ENCODE results near the gene TRAF3IP1.
"Not testable (repeated sequence)": the region's sequence is repeated elsewhere in the genome, so short reads cannot be mapped to it uniquely, and the experiment has no call there.

The TRAF3IP1 gene

GRCh38 chr2:238308177-238308576, 12.1 kb upstream of the TRAF3IP1 start:
- Histone ChIP-seq H3K4me3 (ENCODE audit: low read length) (no peak overlapping the region), H2BK5ac (ENCODE audit: low read length) (no peak overlapping the region), H2AK5ac (ENCODE audit: low read length) (no peak overlapping the region), H3K4me1 (ENCODE audit: control insufficient read depth, low read depth, low read length) (no peaks in the 10 kb centered on the region), H3K23ac (ENCODE audit: low read length) (no peak overlapping the region), H3K9ac (ENCODE audit: low read length) (no peak overlapping the region), H3K27ac (ENCODE audit: low read depth, low read length) (no peak overlapping the region), H2BK15ac (replicated peaks; ENCODE audit: low read depth) (no peak overlapping the region), H4K8ac (ENCODE audit: low read depth, low read length) (no peak overlapping the region), H3K18ac (ENCODE audit: low read length) (no peak overlapping the region), H3K79me2 (ENCODE audit: control insufficient read depth, insufficient read depth, low read length) (no peaks in the 10 kb centered on the region), H3K56ac (ENCODE audit: low read length) (no peak overlapping the region), H3K27me3 (ENCODE audit: insufficient read depth, low read length, poor library complexity) (no peaks in the 10 kb centered on the region), H4K5ac (ENCODE audit: low read length) (no peak overlapping the region), H3K79me1 (ENCODE audit: low read length) (no peaks in the 10 kb centered on the region), H3K4me2 (ENCODE audit: low read length) (no peak overlapping the region), H3K36me3 (ENCODE audit: control insufficient read depth, insufficient read depth, low read length) (no peaks in the 10 kb centered on the region), H3K4ac (ENCODE audit: low read depth, low read length) (no peak overlapping the region), H2BK120ac (ENCODE audit: low read depth, low read length) (no peak overlapping the region)
- no CpG with 5 or more reads among the region's 2 CpGs for WGBS (ENCODE audit: extremely low coverage, insufficient coverage, low lambda C conversion rate)
- peak; percentile 49 for DNase-seq

GRCh38 chr2:238310721-238311120, 9.6 kb upstream of the TRAF3IP1 start:
- H3K4ac ChIP-seq (ENCODE audit: low read depth, low read length); H3K27me3 ChIP-seq (ENCODE audit: insufficient read depth, low read length, poor library complexity); H3K18ac ChIP-seq (ENCODE audit: low read length); H2BK5ac ChIP-seq (ENCODE audit: low read length); H2BK15ac ChIP-seq (replicated peaks; ENCODE audit: low read depth); H4K5ac ChIP-seq (ENCODE audit: low read length); H3K23ac ChIP-seq (ENCODE audit: low read length); H3K4me2 ChIP-seq (ENCODE audit: low read length); H3K56ac ChIP-seq (ENCODE audit: low read length); DNase-seq; H2AK5ac ChIP-seq (ENCODE audit: low read length); H3K36me3 ChIP-seq (ENCODE audit: control insufficient read depth, insufficient read depth, low read length); H3K79me2 ChIP-seq (ENCODE audit: control insufficient read depth, insufficient read depth, low read length); H3K27ac ChIP-seq (ENCODE audit: low read depth, low read length); H2BK120ac ChIP-seq (ENCODE audit: low read depth, low read length); H4K8ac ChIP-seq (ENCODE audit: low read depth, low read length); H3K79me1 ChIP-seq (ENCODE audit: low read length); H3K4me3 ChIP-seq (ENCODE audit: low read length); H3K4me1 ChIP-seq (ENCODE audit: control insufficient read depth, low read depth, low read length); H3K9ac ChIP-seq (ENCODE audit: low read length): not testable (repeated sequence)
- WGBS (ENCODE audit: extremely low coverage, insufficient coverage, low lambda C conversion rate), result no CpG with 5 or more reads among the region's 14 CpGs

- Histone ChIP-seq H3K27me3 (ENCODE audit: insufficient read depth, low read length, poor library complexity) (no peaks in the 10 kb centered on the region), H3K18ac (ENCODE audit: low read length) (no peak overlapping the region), H3K56ac (ENCODE audit: low read length) (no peak overlapping the region), H2AK5ac (ENCODE audit: low read length) (no peak overlapping the region), H3K4me1 (ENCODE audit: control insufficient read depth, low read depth, low read length) (no peaks in the 10 kb centered on the region), H3K79me1 (ENCODE audit: low read length) (no peaks in the 10 kb centered on the region), H4K8ac (ENCODE audit: low read depth, low read length) (no peak overlapping the region), H2BK120ac (ENCODE audit: low read depth, low read length) (no peak overlapping the region), H3K79me2 (ENCODE audit: control insufficient read depth, insufficient read depth, low read length) (no peaks in the 10 kb centered on the region), H3K9ac (ENCODE audit: low read length) (no peak overlapping the region), H3K27ac (ENCODE audit: low read depth, low read length) (no peak overlapping the region), H3K4ac (ENCODE audit: low read depth, low read length) (no peak overlapping the region), H4K5ac (ENCODE audit: low read length) (no peak overlapping the region), H3K4me2 (ENCODE audit: low read length) (no peak overlapping the region), H3K23ac (ENCODE audit: low read length) (no peak overlapping the region), H2BK5ac (ENCODE audit: low read length) (no peak overlapping the region), H2BK15ac (replicated peaks; ENCODE audit: low read depth) (no peak overlapping the region), H3K36me3 (ENCODE audit: control insufficient read depth, insufficient read depth, low read length) (no peaks in the 10 kb centered on the region), H3K4me3 (ENCODE audit: low read length) (no peak overlapping the region)
- no CpG with 5 or more reads among the region's 8 CpGs for WGBS (ENCODE audit: extremely low coverage, insufficient coverage, low lambda C conversion rate)
- no peak for DNase-seq
These were observed 6.9 kb upstream of the TRAF3IP1 start for GRCh38 chr2:238313289-238313990.

- Histone ChIP-seq H3K4me1 (ENCODE audit: control insufficient read depth, low read depth, low read length) (no peaks in the 10 kb centered on the region), H3K27ac (ENCODE audit: low read depth, low read length) (no peak overlapping the region), H3K56ac (ENCODE audit: low read length) (no peak overlapping the region), H2AK5ac (ENCODE audit: low read length) (no peak overlapping the region), H2BK15ac (replicated peaks; ENCODE audit: low read depth) (no peak overlapping the region), H3K9ac (ENCODE audit: low read length) (no peak overlapping the region), H3K18ac (ENCODE audit: low read length) (no peak overlapping the region), H2BK5ac (ENCODE audit: low read length) (no peak overlapping the region), H3K27me3 (ENCODE audit: insufficient read depth, low read length, poor library complexity) (no peaks in the 10 kb centered on the region), H3K4me2 (ENCODE audit: low read length) (no peak overlapping the region), H2BK120ac (ENCODE audit: low read depth, low read length) (no peak overlapping the region), H3K79me2 (ENCODE audit: control insufficient read depth, insufficient read depth, low read length) (no peaks in the 10 kb centered on the region), H3K36me3 (ENCODE audit: control insufficient read depth, insufficient read depth, low read length) (no peaks in the 10 kb centered on the region), H4K5ac (ENCODE audit: low read length) (no peak overlapping the region), H3K4me3 (ENCODE audit: low read length) (no peak overlapping the region), H3K4ac (ENCODE audit: low read depth, low read length) (no peak overlapping the region), H4K8ac (ENCODE audit: low read depth, low read length) (no peak overlapping the region), H3K23ac (ENCODE audit: low read length) (no peak overlapping the region), H3K79me1 (ENCODE audit: low read length) (no peaks in the 10 kb centered on the region)
- no CpG with 5 or more reads among the region's 2 CpGs for WGBS (ENCODE audit: extremely low coverage, insufficient coverage, low lambda C conversion rate)
- DNase-seq, result no peak
These were observed 6.3 kb upstream of the TRAF3IP1 start for GRCh38 chr2:238313991-238314350.

GRCh38 chr2:238314576-238314975, 5.7 kb upstream of the TRAF3IP1 start:
- Histone ChIP-seq H3K36me3 (ENCODE audit: control insufficient read depth, insufficient read depth, low read length) (no peaks in the 10 kb centered on the region), H3K4ac (ENCODE audit: low read depth, low read length) (no peak overlapping the region), H2BK5ac (ENCODE audit: low read length) (no peak overlapping the region), H2BK15ac (replicated peaks; ENCODE audit: low read depth) (no peak overlapping the region), H3K27ac (ENCODE audit: low read depth, low read length) (no peak overlapping the region), H3K27me3 (ENCODE audit: insufficient read depth, low read length, poor library complexity) (no peaks in the 10 kb centered on the region), H3K4me2 (ENCODE audit: low read length) (no peak overlapping the region), H2AK5ac (ENCODE audit: low read length) (no peak overlapping the region), H3K9ac (ENCODE audit: low read length) (no peak overlapping the region), H3K56ac (ENCODE audit: low read length) (no peak overlapping the region), H4K8ac (ENCODE audit: low read depth, low read length) (no peak overlapping the region), H3K79me1 (ENCODE audit: low read length) (no peaks in the 10 kb centered on the region), H3K4me3 (ENCODE audit: low read length) (no peak overlapping the region), H3K4me1 (ENCODE audit: control insufficient read depth, low read depth, low read length) (no peaks in the 10 kb centered on the region), H3K23ac (ENCODE audit: low read length) (no peak overlapping the region), H2BK120ac (ENCODE audit: low read depth, low read length) (no peak overlapping the region), H4K5ac (ENCODE audit: low read length) (no peak overlapping the region), H3K79me2 (ENCODE audit: control insufficient read depth, insufficient read depth, low read length) (no peaks in the 10 kb centered on the region), H3K18ac (ENCODE audit: low read length) (no peak overlapping the region)
- no peak for DNase-seq
- no CpG with 5 or more reads among the region's 8 CpGs for WGBS (ENCODE audit: extremely low coverage, insufficient coverage, low lambda C conversion rate)

- H2BK15ac ChIP-seq (replicated peaks; ENCODE audit: low read depth), result no peak overlapping the region
- H3K9ac ChIP-seq (ENCODE audit: low read length), result no peak overlapping the region
- H4K8ac ChIP-seq (ENCODE audit: low read depth, low read length), result no peak overlapping the region
- no peak overlapping the region for H3K56ac ChIP-seq (ENCODE audit: low read length)
- no peak overlapping the region for H3K4me2 ChIP-seq (ENCODE audit: low read length)
- no peaks in the 10 kb centered on the region for H3K4me1 ChIP-seq (ENCODE audit: control insufficient read depth, low read depth, low read length)
- no peak overlapping the region for H3K4ac ChIP-seq (ENCODE audit: low read depth, low read length)
- H3K36me3 ChIP-seq (ENCODE audit: control insufficient read depth, insufficient read depth, low read length), result no peaks in the 10 kb centered on the region
- no peak overlapping the region for H3K18ac ChIP-seq (ENCODE audit: low read length)
- no peak overlapping the region for H2BK5ac ChIP-seq (ENCODE audit: low read length)
- no peak for DNase-seq
- H3K27ac ChIP-seq (ENCODE audit: low read depth, low read length), result no peak overlapping the region
- H3K79me2 ChIP-seq (ENCODE audit: control insufficient read depth, insufficient read depth, low read length), result no peaks in the 10 kb centered on the region
- no peak overlapping the region for H2BK120ac ChIP-seq (ENCODE audit: low read depth, low read length)
- no CpG with 5 or more reads among the region's 13 CpGs for WGBS (ENCODE audit: extremely low coverage, insufficient coverage, low lambda C conversion rate)
- no peaks in the 10 kb centered on the region for H3K27me3 ChIP-seq (ENCODE audit: insufficient read depth, low read length, poor library complexity)
- H3K79me1 ChIP-seq (ENCODE audit: low read length), result no peaks in the 10 kb centered on the region
- H4K5ac ChIP-seq (ENCODE audit: low read length), result no peak overlapping the region
- no peak overlapping the region for H3K4me3 ChIP-seq (ENCODE audit: low read length)
- H2AK5ac ChIP-seq (ENCODE audit: low read length), result no peak overlapping the region
- H3K23ac ChIP-seq (ENCODE audit: low read length), result no peak overlapping the region
These were observed 5.2 kb upstream of the TRAF3IP1 start for GRCh38 chr2:238315031-238315595.
